HL-60 (cell line): ENCODE data around the gene CAP1.

Experiments used
- GABPA ChIP-seq: IDR thresholded peaks from 2 replicates; pipeline ENCODE4 v1.6.1; 2012; ENCODE audit warnings: low read depth
- POLR2AphosphoS5 ChIP-seq: IDR thresholded peaks from 2 replicates; pipeline ENCODE4 v1.6.1; 2012; ENCODE audit warnings: low read depth
- SPI1 ChIP-seq: IDR thresholded peaks from 2 replicates; pipeline ENCODE4 v1.6.1; 2012; ENCODE audit warnings: low read depth, mild to moderate bottlenecking, borderline replicate concordance
- TF ChIP-seq, protein P1 (sequence below): IDR thresholded peaks from one replicate; pipeline ENCODE4 v1.5.1; 2011; ENCODE audit warnings: low read length, control low read depth, inconsistent platforms; ENCODE audit not compliant: insufficient read depth
- TF ChIP-seq, protein P2 (sequence below): IDR thresholded peaks from 2 replicates; pipeline ENCODE4 v1.6.1; 2012; ENCODE audit warnings: low read depth; ENCODE audit not compliant: insufficient replicate concordance

GRCh38 chr1:40036574-40036973 is 4.0 kb upstream of the CAP1 start:
- TF ChIP-seq, protein P1, sequence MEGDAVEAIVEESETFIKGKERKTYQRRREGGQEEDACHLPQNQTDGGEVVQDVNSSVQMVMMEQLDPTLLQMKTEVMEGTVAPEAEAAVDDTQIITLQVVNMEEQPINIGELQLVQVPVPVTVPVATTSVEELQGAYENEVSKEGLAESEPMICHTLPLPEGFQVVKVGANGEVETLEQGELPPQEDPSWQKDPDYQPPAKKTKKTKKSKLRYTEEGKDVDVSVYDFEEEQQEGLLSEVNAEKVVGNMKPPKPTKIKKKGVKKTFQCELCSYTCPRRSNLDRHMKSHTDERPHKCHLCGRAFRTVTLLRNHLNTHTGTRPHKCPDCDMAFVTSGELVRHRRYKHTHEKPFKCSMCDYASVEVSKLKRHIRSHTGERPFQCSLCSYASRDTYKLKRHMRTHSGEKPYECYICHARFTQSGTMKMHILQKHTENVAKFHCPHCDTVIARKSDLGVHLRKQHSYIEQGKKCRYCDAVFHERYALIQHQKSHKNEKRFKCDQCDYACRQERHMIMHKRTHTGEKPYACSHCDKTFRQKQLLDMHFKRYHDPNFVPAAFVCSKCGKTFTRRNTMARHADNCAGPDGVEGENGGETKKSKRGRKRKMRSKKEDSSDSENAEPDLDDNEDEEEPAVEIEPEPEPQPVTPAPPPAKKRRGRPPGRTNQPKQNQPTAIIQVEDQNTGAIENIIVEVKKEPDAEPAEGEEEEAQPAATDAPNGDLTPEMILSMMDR, result no peak
- TF ChIP-seq GABPA, result no peak
- no peak for TF ChIP-seq POLR2AphosphoS5
- TF ChIP-seq, protein P2, sequence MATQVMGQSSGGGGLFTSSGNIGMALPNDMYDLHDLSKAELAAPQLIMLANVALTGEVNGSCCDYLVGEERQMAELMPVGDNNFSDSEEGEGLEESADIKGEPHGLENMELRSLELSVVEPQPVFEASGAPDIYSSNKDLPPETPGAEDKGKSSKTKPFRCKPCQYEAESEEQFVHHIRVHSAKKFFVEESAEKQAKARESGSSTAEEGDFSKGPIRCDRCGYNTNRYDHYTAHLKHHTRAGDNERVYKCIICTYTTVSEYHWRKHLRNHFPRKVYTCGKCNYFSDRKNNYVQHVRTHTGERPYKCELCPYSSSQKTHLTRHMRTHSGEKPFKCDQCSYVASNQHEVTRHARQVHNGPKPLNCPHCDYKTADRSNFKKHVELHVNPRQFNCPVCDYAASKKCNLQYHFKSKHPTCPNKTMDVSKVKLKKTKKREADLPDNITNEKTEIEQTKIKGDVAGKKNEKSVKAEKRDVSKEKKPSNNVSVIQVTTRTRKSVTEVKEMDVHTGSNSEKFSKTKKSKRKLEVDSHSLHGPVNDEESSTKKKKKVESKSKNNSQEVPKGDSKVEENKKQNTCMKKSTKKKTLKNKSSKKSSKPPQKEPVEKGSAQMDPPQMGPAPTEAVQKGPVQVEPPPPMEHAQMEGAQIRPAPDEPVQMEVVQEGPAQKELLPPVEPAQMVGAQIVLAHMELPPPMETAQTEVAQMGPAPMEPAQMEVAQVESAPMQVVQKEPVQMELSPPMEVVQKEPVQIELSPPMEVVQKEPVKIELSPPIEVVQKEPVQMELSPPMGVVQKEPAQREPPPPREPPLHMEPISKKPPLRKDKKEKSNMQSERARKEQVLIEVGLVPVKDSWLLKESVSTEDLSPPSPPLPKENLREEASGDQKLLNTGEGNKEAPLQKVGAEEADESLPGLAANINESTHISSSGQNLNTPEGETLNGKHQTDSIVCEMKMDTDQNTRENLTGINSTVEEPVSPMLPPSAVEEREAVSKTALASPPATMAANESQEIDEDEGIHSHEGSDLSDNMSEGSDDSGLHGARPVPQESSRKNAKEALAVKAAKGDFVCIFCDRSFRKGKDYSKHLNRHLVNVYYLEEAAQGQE, result no peak
- TF ChIP-seq SPI1, result no peak
